ENCODE results near the gene SMC1B. TPM values are rescaled to one million over a fixed set of nuclear protein-coding genes. Genes with fewer than 3 reads are reported as not detected.

The SMC1B gene
- total and polyA plus RNA-seq, 2 of the 8 experiments (the other 6 are each of a cell fraction or from before 2014, with no cell fraction given) = 0.02 TPM; not detected in 1

- Histone ChIP-seq H3K79me1 (ENCODE audit: low read depth, low read length) (no peaks in the 10 kb centered on the region), H4K8ac (ENCODE audit: extremely low read depth, insufficient read depth, low read length) (no peak overlapping the region), H3K56ac (replicated peaks; ENCODE audit: insufficient read length, low read depth, low read length) (no peak overlapping the region), H2BK20ac (ENCODE audit: low read length) (no peak overlapping the region), H3K9me3 (ENCODE audit: insufficient read depth in 2 of 2, low read depth in 1 of 2, low read length in 1 of 2) (no peaks in the 10 kb centered on the region), H3K4me1 (replicated peaks in 1 of 4; ENCODE audit: control insufficient read depth in 3 of 4, insufficient read depth in 4 of 4, low read length in 3 of 4) (no peaks in the 10 kb centered on the region), H3K79me2 (ENCODE audit: control insufficient read depth in 1 of 2, insufficient read depth in 2 of 2, low read length in 2 of 2) (no peaks in the 10 kb centered on the region), H3K4me3 (ENCODE audit: extremely low read depth in 1 of 4, insufficient read depth in 2 of 4, low read depth in 3 of 4, low read length in 4 of 4) (no peak overlapping the region), H4K20me1 (replicated peaks in 1 of 2; ENCODE audit: control insufficient read depth in 1 of 2, insufficient read depth in 2 of 2, low read length in 2 of 2) (no peaks in the 10 kb centered on the region), H2BK5ac (ENCODE audit: low read depth, low read length) (no peak overlapping the region), H3K9ac (replicated peaks in 1 of 4; ENCODE audit: extremely low read depth in 1 of 4, low read depth in 3 of 4, low read length in 3 of 4) (no peak overlapping the region), H4K5ac (ENCODE audit: insufficient read length, low read depth, low read length) (no peak overlapping the region), H3K27ac (ENCODE audit: low read depth, low read length) (no peak overlapping the region), H3K18ac (ENCODE audit: extremely low read depth, low read length) (no peak overlapping the region), H2BK15ac (ENCODE audit: low read length) (no peak overlapping the region), H3K4ac (replicated peaks; ENCODE audit: insufficient read length, low read depth, low read length) (no peak overlapping the region), H3K36me3 (ENCODE audit: control insufficient read depth in 2 of 4, insufficient read depth in 4 of 4, low read length in 3 of 4) (peaks cover 0 to 19% (median 4%) of the 10 kb centered on the region in 4 experiments; a peak in 4 of 8 replicates), H2AFZ (ENCODE audit: low read length) (no peak overlapping the region), H3K4me2 (ENCODE audit: insufficient read depth in 1 of 2, low read depth in 2 of 2, low read length in 2 of 2) (no peak overlapping the region), H4K91ac (replicated peaks; ENCODE audit: insufficient read length, low read length) (no peak overlapping the region), H3K14ac (ENCODE audit: insufficient read length) (no peak overlapping the region), H3K23ac (ENCODE audit: insufficient read length) (no peak overlapping the region), H2AK5ac (ENCODE audit: low read depth, low read length) (no peak overlapping the region), H3K27me3 (replicated peaks in 1 of 4; ENCODE audit: control insufficient read depth in 3 of 4, extremely low read depth in 1 of 4, insufficient read depth in 3 of 4, low read length in 3 of 4) (no peaks in the 10 kb centered on the region), H3K23me2 (ENCODE audit: low read depth, low read length) (no peaks in the 10 kb centered on the region), H2BK12ac (ENCODE audit: low read depth, low read length) (no peak overlapping the region), H2BK120ac (replicated peaks; ENCODE audit: low read depth, low read length) (no peak overlapping the region)
- CTCF ChIA-PET (ENCODE audit: partially characterized antibody) = interaction anchor here (0.6 to 1.6 kb wide), 2 partner anchors 10 to 24 kb away, joined by 3 to 5 read pairs; no protein-coding TSS in a partner anchor
- 88% methylated on average over 6 of the region's 6 CpGs; no CpG with 5 or more reads in 1 of the 2 experiments for WGBS, 2 experiments (ENCODE audit: extremely low coverage in 1 of 2, insufficient coverage in 1 of 2, insufficient read length in 1 of 2, insufficient replicate concordance in 2 of 2, low coverage in 1 of 2, low lambda C conversion rate in 2 of 2, missing lambda C conversion rate in 1 of 2)
- POLR2A ChIA-PET (ENCODE audit: partially characterized antibody) = no interaction called here
- no peak for DNase-seq (ENCODE audit: low read depth in 1 of 2, low spot score in 2 of 2)
- no peak for FAIRE-seq
- TF ChIP-seq SUZ12 (IDR thresholded peaks at IDR 0.05; ENCODE audit: low read length) (no peak), E2F6 (IDR thresholded peaks at IDR 0.05) (no peak), PHF8 (conservative IDR thresholded peaks at IDR 0.05; ENCODE audit: low read depth, low read length) (no peak), ATF3 (IDR thresholded peaks at IDR 0.05; ENCODE audit: insufficient read depth, low read depth, low read length) (no peak), TCF12 (IDR thresholded peaks at IDR 0.05; ENCODE audit: low read depth, low read length) (no peak), HDAC2 (IDR thresholded peaks at IDR 0.05; ENCODE audit: borderline replicate concordance in 1 of 2, low read depth in 2 of 2, low read length in 2 of 2) (no peak), ASH2L (IDR thresholded peaks at IDR 0.05; ENCODE audit: low read length) (no peak), SP1 (IDR thresholded peaks at IDR 0.05; ENCODE audit: low read depth, low read length) (no peak), SIRT6 (IDR thresholded peaks at IDR 0.05; ENCODE audit: low read length) (no peak), KDM5A (IDR thresholded peaks at IDR 0.05; ENCODE audit: low read length) (no peak), CHD2 (IDR thresholded peaks at IDR 0.05; ENCODE audit: low read length) (no peak), TBP (IDR thresholded peaks at IDR 0.05; ENCODE audit: low read depth, low read length) (no peak), MAFK (IDR thresholded peaks at IDR 0.05; ENCODE audit: low read depth, low read length) (no peak), SP2 (IDR thresholded peaks at IDR 0.05; ENCODE audit: low read length) (no peak)
These were observed 71.9 kb downstream of the SMC1B start for GRCh38 chr22:45341498-45341897.
